HFF-Myc (cell line): ENCODE measurements around the gene C14orf39.

Experiments used
- DNase-seq: peaks from one replicate; pipeline ENCODE4 v3.0.0-alpha.2; 2011; ENCODE audit warnings: low read depth; ENCODE audit errors: extremely low read depth
- H3K4me3 ChIP-seq: replicated peaks from 2 replicates; pipeline ENCODE4 v1.5.1; 2011; ENCODE audit warnings: low read depth, mild to moderate bottlenecking, control low read depth, low read length
- CTCF ChIP-seq: IDR thresholded peaks from 2 replicates; pipeline ENCODE4 v1.5.1; 2012; ENCODE audit warnings: mild to moderate bottlenecking, low read depth, low read length, control low read depth; ENCODE audit errors: missing control alignments

C14orf39 gene

GRCh38 chr14:60485598-60486251, at the start of gene C14orf39:
Gene C14orf39 (minus strand): TSS chr14:60486063. CDS start chr14:60485078, 985 bp downstream.
- TF ChIP-seq CTCF, result no peak
- H3K4me3 ChIP-seq, result no peak within 1 kb of the TSS

GRCh38 chr14:60532442-60532841, 46.6 kb upstream of the C14orf39 start:
- no peak overlapping the region for H3K4me3 ChIP-seq
- no peak for DNase-seq
- TF ChIP-seq CTCF, result no peak

More at GRCh38 chr14:60485598-60486251, at the start of gene C14orf39:
- no peak for DNase-seq

GRCh38 chr14:60515511-60516289, 29.8 kb upstream of the C14orf39 start:
- no peak for DNase-seq
- no peak overlapping the region for H3K4me3 ChIP-seq

GRCh38 chr14:60514741-60515491, 29.1 kb upstream of the C14orf39 start:
- no peak for DNase-seq
- H3K4me3 ChIP-seq, result peak overlapping the region; percentile 25
- peak; percentile 26 for TF ChIP-seq CTCF

More at GRCh38 chr14:60515511-60516289, 29.8 kb upstream of the C14orf39 start:
- TF ChIP-seq CTCF, result no peak

- no peak for DNase-seq
- peak overlapping the region; percentile 25 for H3K4me3 ChIP-seq
These were observed 28.5 kb upstream of the C14orf39 start for GRCh38 chr14:60514378-60514740.

More at GRCh38 chr14:60514378-60514740, 28.5 kb upstream of the C14orf39 start:
- TF ChIP-seq CTCF, result no peak
